ENCODE results near the gene TEAD2. TPM values are rescaled to one million over a fixed set of nuclear protein-coding genes. Genes with fewer than 3 reads are reported as not detected.
"Not testable (repeated sequence)": the region's sequence is repeated elsewhere in the genome, so short reads cannot be mapped to it uniquely, and the experiment has no call there.

TEAD2 gene
- total RNA-seq, 4 donors from 2014 or later: 3.8 to 12.4 (median 8.2) TPM

GRCh38 chr19:49324801-49325576 is 37.2 kb downstream of the TEAD2 start, which contains the start of gene SLC6A16:
Gene SLC6A16, minus strand, starts transcription at chr19:49325191. Its CDS starts 13,844 bp downstream, at chr19:49311347.
- Histone ChIP-seq H3K4me1 (peaks cover 0 to 6% (median 0%) of the 10 kb centered on the region in 3 donors), H3K27ac (no peak within 1 kb of the TSS), H3K9me3 (no peaks in the 10 kb centered on the region), H3K4me3 (no peak within 1 kb of the TSS), H3K27me3 (no peaks in the 10 kb centered on the region), H3K36me3 (peaks cover 0 to 8% (median 0%) of the 10 kb centered on the region in 3 donors)
- DNase-seq: no peak
- intact Hi-C loops (cut with DNase I): no loop called here
- WGBS, 2 donors: 92 to 95% methylated on average over 31 to 35 of the region's 38 CpGs
- TF ChIP-seq CTCF (IDR thresholded peaks at IDR 0.05) (no peak), POLR2A (IDR thresholded peaks at IDR 0.05) (no peak)

- TF ChIP-seq CTCF (IDR thresholded peaks at IDR 0.05): no peak
- TF ChIP-seq POLR2A (IDR thresholded peaks at IDR 0.05): no peak
- intact Hi-C loops (cut with DNase I): loop anchor here (10.0 kb wide), 1 partner anchor 53 kb away; no protein-coding TSS in a partner anchor
- no peak for DNase-seq
- Histone ChIP-seq H3K4me1 (no peaks in the 10 kb centered on the region), H3K4me3 (no peak overlapping the region), H3K27me3 (no peaks in the 10 kb centered on the region), H3K27ac (no peak overlapping the region), H3K9me3 (peaks cover 0 to 18% (median 10%) of the 10 kb centered on the region in 3 donors), H3K36me3 (peaks cover 0 to 10% (median 0%) of the 10 kb centered on the region in 3 donors)
These were observed 43.9 kb downstream of the TEAD2 start for GRCh38 chr19:49318296-49318695.

- no peak overlapping the region for H3K4me3 ChIP-seq
- peaks cover 0 to 18% (median 10%) of the 10 kb centered on the region in 3 donors for H3K9me3 ChIP-seq
- H3K27ac ChIP-seq: no peak overlapping the region
- DNase-seq: no peak
- H3K27me3 ChIP-seq: no peaks in the 10 kb centered on the region
- TF ChIP-seq CTCF (IDR thresholded peaks at IDR 0.05) (no peak), POLR2A (IDR thresholded peaks at IDR 0.05) (no peak)
- intact Hi-C loops (cut with DNase I): loop anchor here (10.0 kb wide), 1 partner anchor 51 kb away; no protein-coding TSS in a partner anchor
- peaks cover 0 to 5% (median 0%) of the 10 kb centered on the region in 3 donors for H3K36me3 ChIP-seq
- H3K4me1 ChIP-seq: no peaks in the 10 kb centered on the region
These were observed 45.9 kb downstream of the TEAD2 start for GRCh38 chr19:49316284-49316683.

- TF ChIP-seq CTCF (IDR thresholded peaks at IDR 0.05) (no peak), POLR2A (IDR thresholded peaks at IDR 0.05) (no peak)
- Histone ChIP-seq H3K36me3 (peaks cover 0 to 16% (median 0%) of the 10 kb centered on the region in 3 donors), H3K9me3 (peaks cover 0 to 18% (median 10%) of the 10 kb centered on the region in 3 donors), H3K27ac (no peak overlapping the region), H3K4me1 (no peaks in the 10 kb centered on the region), H3K27me3 (no peaks in the 10 kb centered on the region), H3K4me3 (no peak overlapping the region)
- intact Hi-C loops (cut with DNase I): loop anchor here (10.0 kb wide), 1 partner anchor 50 kb away; no protein-coding TSS in a partner anchor
- DNase-seq: no peak
- 81 to 82% methylated on average over 1 of the region's 1 CpG for WGBS, 2 donors
These were observed 47.1 kb downstream of the TEAD2 start for GRCh38 chr19:49315111-49315510.

GRCh38 chr19:49309087-49309486 is 53.1 kb downstream of the TEAD2 start:
- TF ChIP-seq CTCF (IDR thresholded peaks at IDR 0.05) (no peak), POLR2A (IDR thresholded peaks at IDR 0.05) (no peak)
- 92 to 93% methylated on average over 6 of the region's 6 CpGs for WGBS, 2 donors
- Histone ChIP-seq H3K4me3 (no peak overlapping the region), H3K4me1 (no peaks in the 10 kb centered on the region), H3K36me3 (peaks cover 0 to 13% (median 0%) of the 10 kb centered on the region in 3 donors), H3K27ac (no peak overlapping the region), H3K27me3 (no peaks in the 10 kb centered on the region), H3K9me3 (no peaks in the 10 kb centered on the region)
- intact Hi-C loops (cut with DNase I): no loop called here
- DNase-seq: no peak

GRCh38 chr19:49306734-49307133 is 55.5 kb downstream of the TEAD2 start:
- peaks cover 0 to 13% (median 0%) of the 10 kb centered on the region in 3 donors for H3K36me3 ChIP-seq
- DNase-seq; intact Hi-C loops (cut with DNase I): not testable (repeated sequence)

More at GRCh38 chr19:49306734-49307133, 55.5 kb downstream of the TEAD2 start:
- not testable (repeated sequence) for H3K27me3 ChIP-seq, H3K4me3 ChIP-seq, H3K4me1 ChIP-seq, H3K27ac ChIP-seq, H3K9me3 ChIP-seq
- WGBS, 2 donors: 65 to 75% methylated on average over 6 to 7 of the region's 7 CpGs

Measured in esophagus squamous epithelium (tissue), 5 donors.